Measurements from ENCODE around the gene DYNC1LI2. TPM values are rescaled to one million over a fixed set of nuclear protein-coding genes. Genes with fewer than 3 reads are reported as not detected.

The DYNC1LI2 gene
- total RNA-seq, 1 experiment from 2014 or later = 56.7 TPM

DNA sequence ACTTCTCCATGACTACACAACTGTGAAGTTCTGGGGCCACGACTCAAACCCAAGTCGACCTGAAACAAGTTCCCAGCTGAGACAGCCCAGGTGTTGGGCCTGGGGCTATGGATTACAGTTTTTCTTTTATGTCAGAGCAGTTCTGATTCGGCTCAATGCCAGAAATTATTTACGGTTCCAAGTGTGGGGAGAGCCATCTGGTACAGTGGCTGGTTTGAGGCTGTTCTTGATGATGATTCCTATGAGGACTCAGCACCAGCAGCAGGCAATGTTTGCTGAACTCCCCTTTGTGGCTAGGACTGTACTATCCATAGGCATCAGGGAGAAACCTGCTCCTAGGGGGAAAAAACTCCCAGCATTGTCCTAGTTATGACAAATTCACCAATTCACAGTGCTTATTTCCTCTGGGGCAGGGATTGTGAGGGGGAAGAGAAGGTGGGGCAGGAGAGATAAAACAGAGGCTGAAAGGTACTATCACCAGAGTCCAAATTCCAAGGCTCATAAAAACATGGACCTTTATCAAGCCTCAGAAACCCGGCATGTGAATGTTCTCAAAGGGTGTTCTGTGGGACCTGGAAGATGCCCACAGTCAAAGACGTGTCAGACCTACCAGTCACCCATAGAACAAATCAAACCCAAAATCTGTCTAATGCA is 36.6 kb downstream of the DYNC1LI2 start:
- no peaks in the 10 kb centered on the region for H4K20me1 ChIP-seq (ENCODE audit: insufficient read depth, low read depth, low read length)
- no peaks in the 10 kb centered on the region for H3K79me2 ChIP-seq (ENCODE audit: low read length)
- no peak overlapping the region for H2AFZ ChIP-seq (ENCODE audit: low read length)
- no peak overlapping the region for H3K4me2 ChIP-seq (ENCODE audit: low read depth, low read length, poor library complexity, severe bottlenecking)
- H3K9me2 ChIP-seq (replicated peaks; ENCODE audit: insufficient read depth, low read length) = no peaks in the 10 kb centered on the region
- no peak overlapping the region for H3K9ac ChIP-seq (ENCODE audit: low read length)
- H3K4me3 ChIP-seq (ENCODE audit: low read length) = no peak overlapping the region
- no peaks in the 10 kb centered on the region for H3K9me3 ChIP-seq (ENCODE audit: low read length)
- no peak overlapping the region for H3K27ac ChIP-seq (ENCODE audit: low read length)
- DNase-seq = no peak
- H3K27me3 ChIP-seq (ENCODE audit: low read length) = no peaks in the 10 kb centered on the region
- no peaks in the 10 kb centered on the region for H3K4me1 ChIP-seq (ENCODE audit: low read length)
- H3K36me3 ChIP-seq (ENCODE audit: insufficient read depth, low read length) = no peaks in the 10 kb centered on the region

DNA sequence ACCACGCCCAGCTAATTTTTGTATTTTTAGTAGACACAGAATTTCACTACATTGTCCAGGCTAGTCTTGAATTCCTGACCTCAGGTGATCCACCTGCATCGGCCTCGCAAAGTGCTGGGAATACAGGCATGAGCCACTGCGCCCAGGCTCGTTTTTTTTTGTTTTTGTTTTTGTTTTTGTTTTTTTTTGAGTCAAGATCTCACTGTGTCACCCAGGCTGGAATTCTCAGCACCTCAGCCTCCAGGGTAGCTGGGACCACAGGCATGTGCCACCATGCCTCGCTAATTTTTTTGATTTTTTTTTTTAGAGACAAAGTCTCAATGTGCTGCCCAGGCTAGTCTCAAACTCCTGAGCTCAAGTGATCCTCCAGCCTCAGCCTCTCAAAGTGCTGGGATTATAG is 37.3 kb downstream of the DYNC1LI2 start:
- Histone ChIP-seq H3K27ac (ENCODE audit: low read length) (no peak overlapping the region), H3K79me2 (ENCODE audit: low read length) (no peaks in the 10 kb centered on the region), H3K9ac (ENCODE audit: low read length) (no peak overlapping the region), H3K4me2 (ENCODE audit: low read depth, low read length, poor library complexity, severe bottlenecking) (no peak overlapping the region), H3K4me3 (ENCODE audit: low read length) (no peak overlapping the region), H3K27me3 (ENCODE audit: low read length) (no peaks in the 10 kb centered on the region), H3K9me3 (ENCODE audit: low read length) (no peaks in the 10 kb centered on the region), H3K9me2 (replicated peaks; ENCODE audit: insufficient read depth, low read length) (no peaks in the 10 kb centered on the region), H3K4me1 (ENCODE audit: low read length) (no peaks in the 10 kb centered on the region), H2AFZ (ENCODE audit: low read length) (no peak overlapping the region), H4K20me1 (ENCODE audit: insufficient read depth, low read depth, low read length) (no peaks in the 10 kb centered on the region), H3K36me3 (ENCODE audit: insufficient read depth, low read length) (no peaks in the 10 kb centered on the region)
- DNase-seq = no peak

DNA sequence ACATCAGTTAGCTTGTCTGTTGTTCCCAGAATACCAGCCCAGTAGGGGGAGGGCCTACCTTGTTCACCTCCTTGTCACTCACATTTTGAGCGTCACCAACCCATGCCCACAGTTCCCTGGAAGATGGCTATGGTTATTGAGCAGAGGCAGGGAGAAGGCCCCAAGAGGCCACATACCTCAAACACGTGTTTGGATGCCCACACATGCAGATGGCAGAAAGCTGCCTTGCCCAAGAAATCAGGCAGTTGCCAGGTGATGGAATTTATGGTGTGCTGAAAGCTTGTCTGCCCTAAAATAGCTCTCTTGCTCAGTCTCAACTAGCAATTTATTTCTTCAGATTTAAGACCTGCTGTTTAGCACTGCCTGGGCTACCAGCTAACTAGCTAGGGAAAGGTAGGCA is 38.3 kb downstream of the DYNC1LI2 start:
- no peak overlapping the region for H3K27ac ChIP-seq (ENCODE audit: low read length)
- no peaks in the 10 kb centered on the region for H4K20me1 ChIP-seq (ENCODE audit: insufficient read depth, low read depth, low read length)
- H3K36me3 ChIP-seq (ENCODE audit: insufficient read depth, low read length) = no peaks in the 10 kb centered on the region
- no peak overlapping the region for H3K4me2 ChIP-seq (ENCODE audit: low read depth, low read length, poor library complexity, severe bottlenecking)
- no peak overlapping the region for H3K4me3 ChIP-seq (ENCODE audit: low read length)
- DNase-seq = no peak
- H3K9ac ChIP-seq (ENCODE audit: low read length) = no peak overlapping the region
- no peaks in the 10 kb centered on the region for H3K9me2 ChIP-seq (replicated peaks; ENCODE audit: insufficient read depth, low read length)
- H3K27me3 ChIP-seq (ENCODE audit: low read length) = no peaks in the 10 kb centered on the region
- H3K79me2 ChIP-seq (ENCODE audit: low read length) = no peaks in the 10 kb centered on the region
- no peak overlapping the region for H2AFZ ChIP-seq (ENCODE audit: low read length)
- no peaks in the 10 kb centered on the region for H3K4me1 ChIP-seq (ENCODE audit: low read length)
- H3K9me3 ChIP-seq (ENCODE audit: low read length) = no peaks in the 10 kb centered on the region

DNA sequence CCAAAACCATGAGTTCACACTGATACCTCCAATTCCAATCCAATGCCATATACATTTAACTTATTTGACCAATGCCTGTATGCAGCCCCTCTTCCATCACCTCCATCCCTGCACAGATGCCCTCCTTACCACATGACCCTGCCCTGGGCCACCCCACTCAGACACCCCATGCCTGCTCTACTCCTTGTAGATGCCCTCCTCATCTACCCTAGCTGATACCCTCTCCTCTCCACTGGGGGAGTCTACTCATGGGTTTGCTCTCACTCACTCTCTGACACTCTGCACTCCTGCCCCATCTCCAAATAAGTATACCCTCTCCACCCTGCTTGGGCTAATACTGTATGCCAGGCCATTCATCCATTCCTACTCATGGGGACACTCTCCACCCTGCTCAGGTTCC is 38.9 kb downstream of the DYNC1LI2 start:
- Histone ChIP-seq H3K36me3 (ENCODE audit: insufficient read depth, low read length) (no peaks in the 10 kb centered on the region), H3K9me3 (ENCODE audit: low read length) (no peaks in the 10 kb centered on the region), H2AFZ (ENCODE audit: low read length) (no peak overlapping the region), H3K27ac (ENCODE audit: low read length) (no peak overlapping the region), H3K4me1 (ENCODE audit: low read length) (no peaks in the 10 kb centered on the region), H3K4me2 (ENCODE audit: low read depth, low read length, poor library complexity, severe bottlenecking) (no peak overlapping the region), H3K9ac (ENCODE audit: low read length) (no peak overlapping the region), H3K9me2 (replicated peaks; ENCODE audit: insufficient read depth, low read length) (no peaks in the 10 kb centered on the region), H3K79me2 (ENCODE audit: low read length) (no peaks in the 10 kb centered on the region), H3K27me3 (ENCODE audit: low read length) (no peaks in the 10 kb centered on the region), H4K20me1 (ENCODE audit: insufficient read depth, low read depth, low read length) (no peaks in the 10 kb centered on the region), H3K4me3 (ENCODE audit: low read length) (no peak overlapping the region)
- DNase-seq = peak; percentile 38

DNA sequence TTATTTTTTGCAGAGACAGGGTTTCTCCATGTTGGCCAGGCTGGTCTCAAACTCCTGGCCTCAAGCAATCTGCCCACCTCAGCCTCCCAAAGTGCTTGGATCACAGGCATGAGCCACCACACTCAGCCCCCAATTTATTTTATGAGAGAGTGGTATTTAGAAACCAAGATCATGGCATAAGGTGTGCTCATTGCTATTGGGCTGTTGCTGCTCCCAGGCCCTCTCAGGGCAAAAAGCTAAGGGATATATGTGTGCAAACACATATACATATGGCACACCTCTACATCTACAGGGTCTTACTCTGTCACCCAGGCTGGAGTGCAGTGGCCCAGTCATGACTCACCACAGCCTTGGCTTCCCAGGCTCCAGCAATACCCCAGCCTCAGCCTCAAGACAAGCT is 39.8 kb downstream of the DYNC1LI2 start:
- Histone ChIP-seq H3K4me2 (ENCODE audit: low read depth, low read length, poor library complexity, severe bottlenecking) (no peak overlapping the region), H3K9me2 (replicated peaks; ENCODE audit: insufficient read depth, low read length) (no peaks in the 10 kb centered on the region), H2AFZ (ENCODE audit: low read length) (no peak overlapping the region), H3K27ac (ENCODE audit: low read length) (no peak overlapping the region), H3K4me3 (ENCODE audit: low read length) (no peak overlapping the region), H3K9ac (ENCODE audit: low read length) (no peak overlapping the region), H3K79me2 (ENCODE audit: low read length) (no peaks in the 10 kb centered on the region), H4K20me1 (ENCODE audit: insufficient read depth, low read depth, low read length) (no peaks in the 10 kb centered on the region), H3K27me3 (ENCODE audit: low read length) (no peaks in the 10 kb centered on the region), H3K36me3 (ENCODE audit: insufficient read depth, low read length) (no peaks in the 10 kb centered on the region), H3K9me3 (ENCODE audit: low read length) (no peaks in the 10 kb centered on the region), H3K4me1 (ENCODE audit: low read length) (no peaks in the 10 kb centered on the region)
- DNase-seq = no peak

DNA sequence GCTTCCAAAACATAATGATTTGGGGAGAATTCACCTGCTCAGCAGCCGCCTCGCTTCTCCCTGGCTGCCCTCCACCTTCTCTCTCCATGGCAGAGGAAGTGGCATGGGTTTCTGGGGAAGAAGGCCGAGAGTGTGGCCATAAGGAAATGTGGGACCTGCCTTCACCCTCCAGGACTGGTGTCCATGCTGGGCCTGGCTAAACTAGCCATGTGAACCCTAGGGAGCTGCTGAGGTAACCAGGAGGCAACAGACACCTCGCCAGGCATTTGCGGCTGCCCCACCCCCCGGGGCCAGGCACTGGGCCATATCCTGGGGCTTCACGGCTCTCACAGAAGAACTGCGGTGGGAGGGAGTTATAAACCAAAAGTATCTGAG is 44.9 kb downstream of the DYNC1LI2 start:
- no peaks in the 10 kb centered on the region for H3K27me3 ChIP-seq (ENCODE audit: low read length)
- no peak overlapping the region for H2AFZ ChIP-seq (ENCODE audit: low read length)
- no peak for DNase-seq
- no peaks in the 10 kb centered on the region for H3K9me2 ChIP-seq (replicated peaks; ENCODE audit: insufficient read depth, low read length)
- H3K9me3 ChIP-seq (ENCODE audit: low read length) = no peaks in the 10 kb centered on the region
- H3K79me2 ChIP-seq (ENCODE audit: low read length) = no peaks in the 10 kb centered on the region
- no peaks in the 10 kb centered on the region for H3K36me3 ChIP-seq (ENCODE audit: insufficient read depth, low read length)
- H3K27ac ChIP-seq (ENCODE audit: low read length) = no peak overlapping the region
- no peak overlapping the region for H3K4me3 ChIP-seq (ENCODE audit: low read length)
- no peaks in the 10 kb centered on the region for H4K20me1 ChIP-seq (ENCODE audit: insufficient read depth, low read depth, low read length)
- no peak overlapping the region for H3K9ac ChIP-seq (ENCODE audit: low read length)
- no peaks in the 10 kb centered on the region for H3K4me1 ChIP-seq (ENCODE audit: low read length)
- H3K4me2 ChIP-seq (ENCODE audit: low read depth, low read length, poor library complexity, severe bottlenecking) = no peak overlapping the region

DNA sequence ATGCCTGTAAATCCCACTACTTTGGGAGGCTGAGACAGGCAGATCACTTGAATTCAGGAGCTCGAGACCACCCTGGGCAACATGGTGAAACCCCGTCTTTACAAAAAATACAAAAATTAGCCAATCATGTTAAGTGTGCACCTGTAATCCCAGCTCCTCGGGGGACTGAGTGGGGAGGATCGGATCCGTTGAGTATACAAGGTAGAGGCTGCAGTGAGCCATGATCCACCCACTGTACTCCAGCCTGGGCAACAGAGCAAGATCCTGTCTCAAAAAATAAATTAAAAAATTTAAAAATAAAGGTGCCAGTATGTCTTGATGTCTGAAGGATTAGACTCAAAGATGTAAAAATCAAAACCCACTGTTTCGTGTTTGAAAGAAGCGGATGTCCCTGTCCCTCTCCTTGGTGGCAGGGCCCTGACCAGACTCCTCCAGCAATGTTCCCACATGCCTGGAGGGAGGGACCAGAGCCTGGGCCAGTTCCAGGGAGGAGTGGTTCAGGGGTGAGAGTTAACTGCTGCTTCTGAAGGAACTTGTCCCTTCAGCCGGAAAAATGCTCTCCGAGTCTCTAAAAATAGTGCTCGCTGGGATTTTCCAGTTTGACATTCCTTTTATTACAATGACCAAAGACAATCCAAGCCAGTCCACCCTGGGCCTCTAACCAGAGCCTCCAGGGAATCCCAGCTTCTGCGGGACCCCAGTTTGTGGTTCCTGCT is 45.5 kb downstream of the DYNC1LI2 start:
- Histone ChIP-seq H3K4me1 (ENCODE audit: low read length) (no peaks in the 10 kb centered on the region), H3K9ac (ENCODE audit: low read length) (no peak overlapping the region), H3K27ac (ENCODE audit: low read length) (no peak overlapping the region), H3K9me2 (replicated peaks; ENCODE audit: insufficient read depth, low read length) (no peaks in the 10 kb centered on the region), H3K79me2 (ENCODE audit: low read length) (no peaks in the 10 kb centered on the region), H3K4me3 (ENCODE audit: low read length) (no peak overlapping the region), H2AFZ (ENCODE audit: low read length) (no peak overlapping the region), H3K9me3 (ENCODE audit: low read length) (no peaks in the 10 kb centered on the region), H3K36me3 (ENCODE audit: insufficient read depth, low read length) (no peaks in the 10 kb centered on the region), H3K27me3 (ENCODE audit: low read length) (no peaks in the 10 kb centered on the region), H4K20me1 (ENCODE audit: insufficient read depth, low read depth, low read length) (no peaks in the 10 kb centered on the region), H3K4me2 (ENCODE audit: low read depth, low read length, poor library complexity, severe bottlenecking) (no peak overlapping the region)
- no peak for DNase-seq

DNA sequence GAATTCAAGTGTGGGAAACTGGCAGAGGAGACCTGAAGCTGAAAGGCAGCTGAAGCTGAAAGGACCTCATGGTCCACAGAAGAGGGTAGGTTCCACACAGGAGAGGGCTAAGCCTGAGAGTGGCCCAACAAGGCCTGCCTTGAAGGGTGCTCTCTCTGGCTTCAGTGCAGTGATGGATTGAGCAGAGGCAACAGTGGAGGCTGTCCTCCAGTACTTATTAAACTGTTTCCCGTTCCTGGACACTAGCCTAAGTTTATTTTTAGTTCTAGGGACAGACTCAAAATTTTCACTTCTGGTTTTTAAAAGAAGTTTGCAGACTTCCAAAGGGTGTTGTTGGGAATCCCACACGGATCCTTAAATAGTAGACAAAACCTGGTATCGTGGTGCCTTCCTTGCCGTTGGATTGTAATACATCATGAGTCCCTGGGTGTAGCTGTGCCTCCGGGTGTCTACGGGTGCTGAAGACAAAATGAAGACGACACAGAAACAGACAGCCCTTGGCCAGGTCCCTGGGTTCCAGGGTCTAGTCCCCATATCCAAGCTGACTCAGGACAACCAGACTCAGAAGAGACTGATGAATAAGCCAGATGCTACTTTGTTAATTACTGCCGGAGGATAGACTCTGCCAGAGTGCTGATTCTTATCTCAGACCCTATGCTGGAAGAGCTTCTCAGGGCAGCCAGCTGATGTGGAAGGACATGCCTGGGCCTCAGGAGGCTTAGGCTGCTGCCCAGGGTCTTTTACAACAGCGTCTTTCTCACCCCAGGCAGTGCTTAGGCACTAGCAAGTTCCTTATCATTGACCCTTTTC is 47.8 kb downstream of the DYNC1LI2 start:
- H3K4me2 ChIP-seq (ENCODE audit: low read depth, low read length, poor library complexity, severe bottlenecking) = no peak overlapping the region
- no peaks in the 10 kb centered on the region for H3K27me3 ChIP-seq (ENCODE audit: low read length)
- H3K27ac ChIP-seq (ENCODE audit: low read length) = no peak overlapping the region
- no peaks in the 10 kb centered on the region for H3K9me2 ChIP-seq (replicated peaks; ENCODE audit: insufficient read depth, low read length)
- H3K4me1 ChIP-seq (ENCODE audit: low read length) = no peaks in the 10 kb centered on the region
- no peaks in the 10 kb centered on the region for H3K79me2 ChIP-seq (ENCODE audit: low read length)
- no peak overlapping the region for H3K4me3 ChIP-seq (ENCODE audit: low read length)
- H4K20me1 ChIP-seq (ENCODE audit: insufficient read depth, low read depth, low read length) = no peaks in the 10 kb centered on the region
- no peaks in the 10 kb centered on the region for H3K9me3 ChIP-seq (ENCODE audit: low read length)
- no peak overlapping the region for H3K9ac ChIP-seq (ENCODE audit: low read length)
- H3K36me3 ChIP-seq (ENCODE audit: insufficient read depth, low read length) = no peaks in the 10 kb centered on the region
- DNase-seq = no peak
- H2AFZ ChIP-seq (ENCODE audit: low read length) = no peak overlapping the region
